NCI-H2171 treated with DMSO at 0.1 percent for 48 hours (cell line): ENCODE results near the gene TUBA8.
"Not testable (repeated sequence)": the region's sequence is repeated elsewhere in the genome, so short reads cannot be mapped to it uniquely, and the experiment has no call there.

Experiments used
- DNase-seq: peaks from one replicate; lab custom pipeline; 2025; lab: John Stamatoyannopoulos, UW

The TUBA8 gene

DNA sequence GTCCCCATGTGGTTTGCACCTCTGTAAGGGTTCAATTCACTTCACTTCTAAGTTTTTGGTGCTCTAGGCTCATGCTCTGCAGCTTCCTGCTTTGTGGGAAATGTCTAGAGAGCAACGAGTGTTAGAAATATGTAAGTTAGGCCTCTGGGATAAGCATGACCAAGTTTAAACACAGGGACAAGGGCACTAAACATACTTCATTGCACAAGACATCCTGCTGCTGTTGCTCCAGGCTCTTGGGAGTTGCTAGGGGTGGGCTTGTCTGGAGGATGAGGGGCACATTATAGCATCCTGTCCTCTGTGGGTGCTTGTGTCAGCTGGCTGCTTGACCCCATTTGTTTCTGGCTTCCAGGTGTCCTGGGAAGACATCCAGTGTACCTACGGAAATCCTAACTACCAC, 62.8 kb downstream of the TUBA8 start:
- DNase-seq = not testable (repeated sequence)
